Measurements from ENCODE around the gene SLC29A3. TPM values are rescaled to one million over a fixed set of nuclear protein-coding genes. Genes with fewer than 3 reads are reported as not detected.

SLC29A3 gene
- polyA plus RNA-seq, 5 donors: 6.8 to 10.3 (median 8.3) TPM

Other genes with a start within 250 kb of the SLC29A3 start
- 10 to 100 TPM; 19.4 to 21.0 (median 19.4) TPM for gene UNC5B, start 106.7 kb upstream of the SLC29A3 start, polyA plus RNA-seq (ENCODE audit: insufficient read depth in 1 of 5, insufficient read length in 5 of 5, low replicate concordance in 1 of 5)
- 1 to 10 TPM; 2.3 to 3.6 (median 3.1) TPM for gene CDH23, start 77.7 kb downstream of the SLC29A3 start, polyA plus RNA-seq (ENCODE audit: insufficient read depth in 1 of 5, insufficient read length in 5 of 5, low replicate concordance in 1 of 5)